ENCODE results near the gene ORM1. TPM values are rescaled to one million over a fixed set of nuclear protein-coding genes. Genes with fewer than 3 reads are reported as not detected.

Gene ORM1
- total RNA-seq, 2 experiments from 2014 or later, result not detected

DNA sequence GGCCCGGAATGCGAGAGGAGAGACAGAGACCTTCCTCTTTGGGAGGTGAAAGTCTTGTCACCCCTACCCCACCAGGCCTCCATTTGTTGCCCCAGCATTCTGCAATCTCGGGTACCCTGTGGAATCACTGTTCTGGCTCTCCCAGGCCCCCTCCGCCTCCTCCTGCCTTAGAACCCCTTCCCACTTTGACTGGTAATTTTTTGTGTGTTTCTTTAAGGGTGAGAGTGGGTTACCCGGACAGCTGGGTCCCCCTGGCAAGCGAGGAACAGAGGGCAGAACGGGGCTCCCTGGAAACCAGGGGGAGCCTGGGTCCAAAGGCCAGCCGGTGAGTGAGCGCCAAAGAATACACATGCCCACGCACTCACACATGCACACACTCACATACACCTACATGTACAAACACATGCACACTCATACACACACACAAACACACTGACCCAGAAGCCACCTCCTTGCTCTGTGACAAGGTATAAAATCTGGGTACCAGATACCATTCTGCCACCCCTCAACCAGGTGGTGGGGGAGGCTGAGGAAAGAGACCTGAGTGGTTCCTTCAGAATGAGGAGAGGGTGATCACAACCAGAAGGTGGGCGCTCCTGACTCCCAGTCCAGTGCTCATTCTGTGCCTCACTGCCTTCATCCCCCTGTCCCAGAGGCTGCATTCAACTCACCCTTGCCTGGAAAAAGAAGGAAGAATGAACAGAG is 30.9 kb upstream of the ORM1 start:
- H3K9me3 Mint-ChIP-seq, result peaks cover 4% of the 10 kb centered on the region
- POLR2A ChIA-PET, result no interaction called here
- H3K4me1 Mint-ChIP-seq, result peaks cover 2% of the 10 kb centered on the region
- no peak overlapping the region for H3K4me3 Mint-ChIP-seq
- H3K27ac Mint-ChIP-seq, result no peak overlapping the region
- DNase-seq (peak; percentile 15), ATAC-seq (ENCODE audit: low read depth) (no peak)
- no peaks in the 10 kb centered on the region for H3K27me3 Mint-ChIP-seq
- peaks cover 3% of the 10 kb centered on the region for H3K36me3 Mint-ChIP-seq

DNA sequence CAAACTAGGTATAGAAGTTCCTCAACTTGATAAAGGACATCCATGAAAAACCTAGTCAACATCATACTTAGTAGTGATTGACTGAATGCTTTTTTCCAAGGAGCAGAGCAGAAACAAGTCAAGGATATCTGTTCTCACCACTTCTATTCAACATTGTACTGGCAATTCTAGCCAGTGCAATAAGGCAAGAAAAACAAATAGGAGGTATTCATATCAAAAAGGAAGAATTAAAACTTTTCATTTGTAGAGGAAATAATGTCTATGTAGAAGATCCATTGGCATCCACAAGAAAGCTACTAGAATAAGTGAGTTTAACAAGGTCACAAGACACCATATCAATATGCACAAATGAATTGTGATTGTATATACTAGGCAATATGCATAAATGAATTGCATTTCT is 28.2 kb upstream of the ORM1 start:
- peaks cover 2% of the 10 kb centered on the region for H3K4me1 Mint-ChIP-seq
- no peak overlapping the region for H3K27ac Mint-ChIP-seq
- H3K9me3 Mint-ChIP-seq, result peaks cover 4% of the 10 kb centered on the region
- no peak overlapping the region for H3K4me3 Mint-ChIP-seq
- H3K27me3 Mint-ChIP-seq, result no peaks in the 10 kb centered on the region
- POLR2A ChIA-PET, result interaction anchor here (0.7 kb wide), 1 partner anchor 137 kb away, joined by 5 read pairs; no protein-coding TSS in a partner anchor
- H3K36me3 Mint-ChIP-seq, result peaks cover 3% of the 10 kb centered on the region
- ATAC-seq (ENCODE audit: low read depth) (no peak), DNase-seq (no peak)

DNA sequence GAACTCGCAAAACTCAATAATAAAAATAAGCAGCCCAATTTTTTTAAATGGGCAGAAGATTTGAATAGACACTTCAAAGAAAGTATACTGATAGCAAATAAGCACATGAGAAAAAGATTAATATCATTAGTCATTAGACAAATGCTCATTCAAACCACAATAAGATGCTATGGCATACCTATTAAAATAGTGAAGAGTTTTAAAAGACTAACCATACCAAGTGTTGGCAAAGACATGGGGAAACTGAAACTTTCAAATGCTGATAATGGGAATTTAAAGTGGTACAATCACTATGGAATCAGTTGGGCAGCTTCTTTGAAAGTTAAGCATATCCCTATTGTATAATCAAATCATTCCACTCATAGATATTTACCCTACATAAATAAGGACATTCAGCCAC is 26.6 kb upstream of the ORM1 start:
- Mint-ChIP-seq H3K27me3 (no peaks in the 10 kb centered on the region), H3K36me3 (peaks cover 3% of the 10 kb centered on the region), H3K27ac (no peak overlapping the region), H3K4me3 (no peak overlapping the region), H3K4me1 (no peaks in the 10 kb centered on the region), H3K9me3 (peaks cover 4% of the 10 kb centered on the region)
- ATAC-seq (ENCODE audit: low read depth) (no peak), DNase-seq (no peak)
- POLR2A ChIA-PET, result no interaction called here

DNA sequence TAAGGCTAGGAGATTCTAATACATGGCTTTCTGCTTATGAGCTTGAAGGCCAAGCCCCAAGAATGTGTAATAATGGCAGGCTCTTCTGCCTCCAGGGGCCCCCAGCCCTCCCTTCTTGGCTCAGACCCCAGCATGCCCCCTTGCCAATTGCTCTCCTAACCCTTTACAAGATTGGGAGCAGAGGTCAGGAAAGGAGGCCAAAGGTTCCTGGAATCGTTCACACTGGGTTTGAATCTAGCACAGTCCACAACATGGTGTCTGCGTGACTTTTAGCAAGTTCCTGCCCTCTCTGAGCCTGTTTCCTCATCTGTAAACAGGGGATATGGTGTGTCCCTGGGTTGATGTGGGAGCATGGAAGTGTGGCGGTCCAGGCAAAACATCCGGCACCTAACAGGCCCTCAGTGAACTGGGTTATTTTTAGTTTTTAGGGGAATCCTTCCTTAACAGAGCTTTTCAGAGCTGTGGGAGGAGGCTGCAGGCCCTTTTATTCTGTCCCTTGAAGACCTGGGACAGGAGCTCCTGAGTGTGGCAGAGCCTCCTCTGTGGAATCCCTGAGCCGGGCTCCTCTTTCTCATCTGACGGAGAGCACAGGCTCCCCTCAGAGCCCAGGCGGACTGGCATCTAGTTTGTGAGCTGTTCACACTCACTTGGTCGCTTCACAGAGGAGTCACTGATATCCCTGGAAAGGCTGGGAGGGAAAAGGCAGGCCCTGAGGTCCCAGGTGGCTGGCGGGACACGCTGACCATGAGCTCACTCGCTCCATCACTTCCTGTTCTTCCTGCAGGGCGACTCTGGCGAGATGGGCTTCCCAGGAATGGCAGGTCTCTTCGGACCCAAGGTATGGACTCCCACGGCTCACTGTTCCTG is 23.4 kb upstream of the ORM1 start:
- Mint-ChIP-seq H3K27me3 (no peaks in the 10 kb centered on the region), H3K27ac (no peak overlapping the region), H3K4me1 (no peaks in the 10 kb centered on the region), H3K36me3 (peaks cover 2% of the 10 kb centered on the region), H3K4me3 (no peak overlapping the region), H3K9me3 (peaks cover 3% of the 10 kb centered on the region)
- DNase-seq (no peak), ATAC-seq (ENCODE audit: low read depth) (no peak)
- POLR2A ChIA-PET, result no interaction called here

DNA sequence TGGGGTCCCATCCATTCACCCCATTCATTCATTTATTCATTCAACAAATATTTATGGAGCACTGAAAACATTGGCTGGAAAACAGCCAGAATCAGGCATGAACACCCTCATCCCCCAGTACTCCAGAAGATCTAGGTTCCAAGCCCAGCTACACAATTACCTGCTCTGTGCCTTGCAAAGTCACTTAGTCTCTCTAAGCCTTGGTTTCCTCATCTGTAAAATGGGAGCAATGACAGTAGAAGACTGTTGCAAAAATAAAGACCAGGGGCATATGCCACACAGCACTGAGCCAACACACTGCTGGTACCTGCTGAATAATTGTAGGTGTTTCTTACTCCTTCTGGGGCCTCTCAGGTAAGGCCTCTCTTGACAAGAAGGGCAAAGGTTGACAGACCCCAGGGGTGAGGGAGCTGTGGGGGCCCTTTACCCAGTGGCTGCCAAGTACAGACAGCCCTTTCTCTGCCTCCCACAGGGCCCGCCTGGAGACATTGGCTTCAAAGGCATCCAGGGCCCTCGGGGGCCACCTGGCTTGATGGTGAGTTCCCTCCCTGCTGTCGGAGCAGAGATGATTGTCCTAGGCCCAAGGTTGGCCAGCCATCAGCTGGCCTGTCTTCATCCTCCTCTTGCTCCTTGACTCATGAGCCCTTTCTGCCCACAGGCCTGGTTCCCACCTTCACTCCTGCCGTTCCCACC is 22.6 kb upstream of the ORM1 start:
- no peak overlapping the region for H3K27ac Mint-ChIP-seq
- POLR2A ChIA-PET, result no interaction called here
- no peak overlapping the region for H3K4me3 Mint-ChIP-seq
- H3K27me3 Mint-ChIP-seq, result no peaks in the 10 kb centered on the region
- no peaks in the 10 kb centered on the region for H3K4me1 Mint-ChIP-seq
- H3K9me3 Mint-ChIP-seq, result no peaks in the 10 kb centered on the region
- ATAC-seq (ENCODE audit: low read depth) (no peak), DNase-seq (no peak)
- no peaks in the 10 kb centered on the region for H3K36me3 Mint-ChIP-seq

DNA sequence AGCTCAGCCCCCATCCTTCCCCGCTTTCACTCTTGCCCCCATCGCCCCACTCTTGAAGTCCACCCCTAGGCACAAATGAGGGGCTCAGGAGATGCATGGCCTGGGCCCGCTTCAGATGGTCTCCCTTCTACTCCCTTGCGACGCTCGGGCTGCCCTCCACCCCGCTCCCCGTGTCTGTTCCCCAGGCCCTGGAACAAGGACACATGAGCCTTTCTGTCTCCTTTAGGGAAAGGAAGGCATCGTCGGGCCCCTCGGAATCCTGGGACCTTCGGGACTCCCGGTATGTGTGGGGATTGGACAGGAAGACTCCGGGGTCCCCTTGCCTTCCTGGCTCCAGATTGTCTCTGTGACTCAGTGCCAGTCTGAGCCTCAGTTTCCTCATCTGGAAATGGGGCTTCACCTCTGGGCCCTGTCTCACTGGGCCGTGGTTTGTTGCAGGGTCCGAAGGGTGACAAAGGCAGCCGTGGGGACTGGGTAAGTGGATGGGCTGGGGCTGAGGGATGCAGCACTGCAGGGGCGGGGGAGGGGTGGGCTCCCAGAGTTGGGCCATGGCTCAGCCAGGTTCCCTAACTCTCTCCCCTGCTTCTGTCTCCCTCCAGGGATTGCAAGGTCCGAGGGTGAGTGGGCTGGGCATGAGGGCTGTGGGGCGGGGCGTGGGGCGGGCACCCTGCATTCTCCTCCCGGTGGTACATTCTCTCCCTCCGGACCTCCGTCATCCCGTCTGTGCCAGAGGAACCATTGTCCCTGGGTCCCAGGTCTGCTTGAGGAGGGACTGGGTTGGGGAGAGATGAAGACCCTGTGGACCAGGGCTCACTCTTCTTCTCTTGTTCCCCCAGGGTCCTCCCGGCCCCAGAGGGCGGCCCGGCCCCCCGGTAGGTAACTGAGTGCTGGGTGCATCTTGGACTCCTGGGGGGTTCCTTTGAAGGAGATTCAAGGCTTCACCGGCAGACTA is 21.8 kb upstream of the ORM1 start:
- H3K9me3 Mint-ChIP-seq, result no peaks in the 10 kb centered on the region
- H3K27me3 Mint-ChIP-seq, result peaks cover 2% of the 10 kb centered on the region
- ATAC-seq (ENCODE audit: low read depth) (no peak), DNase-seq (no peak)
- peak overlapping the region; percentile 38 for H3K27ac Mint-ChIP-seq
- H3K4me3 Mint-ChIP-seq, result no peak overlapping the region
- POLR2A ChIA-PET, result no interaction called here
- no peaks in the 10 kb centered on the region for H3K36me3 Mint-ChIP-seq
- H3K4me1 Mint-ChIP-seq, result peaks cover 2% of the 10 kb centered on the region

DNA sequence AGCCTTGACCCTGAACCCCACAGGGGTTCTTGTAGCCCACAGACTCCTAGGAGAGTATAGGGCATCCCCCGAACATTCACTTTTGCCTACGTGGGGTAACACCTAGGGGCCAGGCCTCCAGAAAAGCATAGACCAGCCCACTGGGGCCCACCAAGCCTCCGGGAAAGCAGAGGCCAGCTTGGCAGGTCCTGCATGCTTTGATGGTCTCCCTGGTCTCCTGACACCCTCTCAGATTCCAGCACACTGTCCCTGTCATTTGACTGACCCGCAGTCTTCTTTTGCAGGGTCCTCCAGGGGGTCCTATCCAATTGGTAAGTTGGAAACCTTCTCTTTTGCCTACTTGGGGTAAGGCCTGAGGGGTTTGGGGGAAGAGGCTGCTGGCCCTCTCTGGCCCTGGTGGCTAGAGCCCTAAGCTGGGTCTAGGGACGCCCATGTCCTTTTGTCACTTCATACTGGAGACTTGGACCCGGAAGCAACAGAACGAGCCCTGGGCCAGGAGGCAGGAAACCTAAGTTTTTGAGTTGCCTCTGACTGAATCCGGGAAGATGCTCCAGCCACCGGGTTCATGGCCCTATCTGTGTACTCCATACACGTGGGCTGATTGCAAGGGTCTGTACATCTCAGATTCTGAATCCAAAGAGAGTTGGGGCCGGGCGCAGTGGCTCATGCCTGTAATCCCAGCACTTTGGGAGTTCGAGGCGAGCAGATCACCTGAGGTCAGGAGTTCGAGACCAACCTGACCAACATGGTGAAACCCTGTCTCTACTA is 20.9 kb upstream of the ORM1 start:
- H3K27ac Mint-ChIP-seq, result no peak overlapping the region
- POLR2A ChIA-PET, result interaction anchor here (0.7 kb wide), 1 partner anchor 220 kb away, joined by 3 read pairs; no protein-coding TSS in a partner anchor
- DNase-seq (no peak), ATAC-seq (ENCODE audit: low read depth) (no peak)
- no peaks in the 10 kb centered on the region for H3K36me3 Mint-ChIP-seq
- H3K9me3 Mint-ChIP-seq, result no peaks in the 10 kb centered on the region
- H3K4me3 Mint-ChIP-seq, result no peak overlapping the region
- peaks cover 2% of the 10 kb centered on the region for H3K4me1 Mint-ChIP-seq
- peaks cover 2% of the 10 kb centered on the region for H3K27me3 Mint-ChIP-seq

DNA sequence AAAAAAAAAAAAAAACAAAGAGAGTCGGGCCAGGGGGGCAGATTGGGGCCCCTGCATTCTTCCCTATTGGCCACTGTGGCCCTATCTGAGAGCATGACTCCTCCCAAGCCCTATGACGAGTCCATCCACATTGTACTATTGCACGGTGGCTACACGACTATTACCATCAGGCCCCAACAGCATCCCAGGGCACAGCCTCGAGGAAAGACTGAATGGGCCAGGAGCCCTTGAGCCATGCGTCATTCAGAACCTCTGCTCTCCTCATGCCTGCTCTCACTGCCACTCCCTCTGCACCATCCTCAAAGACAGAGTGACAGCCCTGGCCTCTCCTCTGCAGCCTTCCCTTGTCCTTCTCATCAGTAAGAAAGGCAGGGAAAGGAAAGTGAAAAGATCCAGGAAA is 20.2 kb upstream of the ORM1 start:
- no peak overlapping the region for H3K27ac Mint-ChIP-seq
- H3K4me3 Mint-ChIP-seq, result no peak overlapping the region
- H3K4me1 Mint-ChIP-seq, result peaks cover 2% of the 10 kb centered on the region
- ATAC-seq (ENCODE audit: low read depth) (no peak), DNase-seq (no peak)
- H3K9me3 Mint-ChIP-seq, result no peaks in the 10 kb centered on the region
- POLR2A ChIA-PET, result interaction anchor here (0.7 kb wide), 1 partner anchor 220 kb away, joined by 3 read pairs; no protein-coding TSS in a partner anchor
- no peaks in the 10 kb centered on the region for H3K36me3 Mint-ChIP-seq
- H3K27me3 Mint-ChIP-seq, result peaks cover 2% of the 10 kb centered on the region

DNA sequence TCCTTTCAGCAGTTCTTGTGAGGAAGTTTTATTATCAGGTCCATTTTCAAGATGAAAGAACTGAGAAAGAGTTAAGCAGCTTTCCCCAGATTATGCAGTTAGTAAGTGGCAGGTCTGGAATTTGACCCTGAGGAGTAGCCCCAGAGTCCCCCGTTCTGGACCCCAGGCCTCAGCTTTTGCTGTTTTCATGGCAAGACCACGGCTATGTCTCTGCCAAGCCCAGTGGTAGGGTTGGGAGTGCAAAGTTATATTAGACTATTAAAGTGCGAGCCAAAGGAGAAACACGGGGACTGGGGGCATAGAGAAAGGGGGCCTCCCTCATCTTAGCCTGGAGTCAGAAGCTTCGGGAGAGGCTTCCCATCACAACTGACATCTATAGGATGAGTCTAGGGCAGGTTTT is 19.3 kb upstream of the ORM1 start:
- DNase-seq (no peak), ATAC-seq (ENCODE audit: low read depth) (no peak)
- Mint-ChIP-seq H3K9me3 (no peaks in the 10 kb centered on the region), H3K27ac (no peak overlapping the region), H3K36me3 (no peaks in the 10 kb centered on the region), H3K27me3 (peaks cover 2% of the 10 kb centered on the region), H3K4me3 (no peak overlapping the region), H3K4me1 (peaks cover 2% of the 10 kb centered on the region)
- POLR2A ChIA-PET, result no interaction called here

DNA sequence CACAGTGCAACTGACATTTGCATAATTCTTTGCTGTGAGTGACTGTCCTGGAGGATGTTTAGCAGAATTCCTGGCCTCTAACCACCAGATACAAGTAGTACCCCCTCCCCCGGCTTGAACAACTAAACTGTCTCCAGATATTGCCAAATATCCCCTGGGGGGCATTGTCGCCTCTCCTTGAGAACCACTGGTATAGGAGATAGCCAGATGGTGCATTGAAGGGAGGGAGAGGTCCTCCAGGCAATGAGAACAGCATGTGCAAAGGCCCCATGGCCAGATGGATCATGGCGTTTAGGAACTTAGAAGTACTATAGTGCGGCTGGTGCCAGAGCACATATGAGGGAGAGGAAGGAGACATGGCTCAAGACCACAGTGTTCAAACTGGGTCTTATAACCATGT is 18.9 kb upstream of the ORM1 start:
- POLR2A ChIA-PET, result no interaction called here
- peaks cover 2% of the 10 kb centered on the region for H3K27me3 Mint-ChIP-seq
- ATAC-seq (ENCODE audit: low read depth) (no peak), DNase-seq (no peak)
- no peak overlapping the region for H3K4me3 Mint-ChIP-seq
- no peak overlapping the region for H3K27ac Mint-ChIP-seq
- H3K36me3 Mint-ChIP-seq, result no peaks in the 10 kb centered on the region
- H3K9me3 Mint-ChIP-seq, result no peaks in the 10 kb centered on the region
- peaks cover 2% of the 10 kb centered on the region for H3K4me1 Mint-ChIP-seq

DNA sequence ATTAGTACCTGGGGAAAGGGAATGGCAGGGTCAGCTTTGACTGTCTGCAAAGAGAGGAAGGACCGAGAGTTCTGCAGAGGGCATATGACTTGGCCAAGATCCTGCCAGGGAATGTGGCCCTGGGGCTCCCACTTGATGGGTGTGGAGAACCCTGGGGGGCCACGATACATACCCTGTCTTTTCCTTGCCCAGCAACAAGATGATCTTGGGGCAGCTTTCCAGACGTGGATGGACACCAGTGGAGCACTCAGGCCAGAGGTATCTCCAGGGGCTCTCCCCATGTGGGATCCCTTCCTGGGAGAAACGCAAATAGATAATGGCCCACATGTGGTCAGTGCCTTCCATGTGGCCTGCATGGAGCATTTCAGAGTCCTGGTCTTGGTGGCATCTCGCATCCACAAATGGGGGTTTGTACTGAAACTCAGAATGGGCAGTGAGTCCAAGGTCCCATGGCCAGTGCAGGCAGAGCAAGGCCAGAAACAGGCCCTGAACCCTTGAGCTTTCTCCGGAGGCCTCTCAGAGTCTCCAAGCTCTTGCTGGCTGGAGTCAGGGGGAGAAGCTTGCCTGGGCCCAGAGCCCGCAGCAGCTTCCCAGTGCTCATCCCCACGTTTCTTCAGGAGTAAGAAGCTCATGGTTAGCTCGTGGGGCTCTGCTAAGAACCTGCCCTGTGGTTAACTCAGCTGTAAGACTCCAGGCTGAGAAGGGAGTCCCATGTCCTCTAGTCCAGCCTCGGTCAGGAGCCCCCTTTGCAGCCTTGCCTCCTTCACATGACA is 18.3 kb upstream of the ORM1 start:
- DNase-seq (no peak), ATAC-seq (ENCODE audit: low read depth) (no peak)
- Mint-ChIP-seq H3K9me3 (no peaks in the 10 kb centered on the region), H3K4me3 (no peak overlapping the region), H3K4me1 (peaks cover 2% of the 10 kb centered on the region), H3K36me3 (no peaks in the 10 kb centered on the region), H3K27me3 (peaks cover 2% of the 10 kb centered on the region), H3K27ac (no peak overlapping the region)
- POLR2A ChIA-PET, result no interaction called here

DNA sequence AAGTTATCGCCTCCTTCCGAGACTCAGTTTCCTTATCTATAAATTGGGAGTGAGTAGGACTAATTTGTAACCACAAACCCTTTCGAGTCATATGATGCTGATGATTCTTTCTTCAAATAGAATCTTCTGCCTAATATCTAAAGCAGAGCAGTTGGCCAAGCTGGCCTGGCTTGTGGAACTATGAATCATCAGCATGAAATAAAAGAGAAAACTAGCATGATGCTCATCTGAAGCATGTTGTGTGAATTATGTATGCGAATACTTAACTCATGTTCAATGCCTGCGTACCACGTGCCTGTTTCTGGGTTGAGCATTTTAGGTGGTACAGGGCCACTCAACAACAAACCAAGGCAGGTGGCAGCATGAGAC is 15.0 kb upstream of the ORM1 start:
- Mint-ChIP-seq H3K4me3 (no peak overlapping the region), H3K27ac (no peak overlapping the region), H3K27me3 (peaks cover 2% of the 10 kb centered on the region), H3K36me3 (no peaks in the 10 kb centered on the region), H3K4me1 (peaks cover 2% of the 10 kb centered on the region), H3K9me3 (no peaks in the 10 kb centered on the region)
- POLR2A ChIA-PET, result no interaction called here
- no peak for ATAC-seq (ENCODE audit: low read depth)
- no peak for DNase-seq

Measured in activated naive CD8-positive, alpha-beta T cell treated with anti-CD3 and anti-CD28 coated beads, Interleukin-2, amount 10 ng/mL, durations not matched to agents 7 days and 5 days (primary cell).